ENCODE measurements around the gene C9.

C9 gene

DNA sequence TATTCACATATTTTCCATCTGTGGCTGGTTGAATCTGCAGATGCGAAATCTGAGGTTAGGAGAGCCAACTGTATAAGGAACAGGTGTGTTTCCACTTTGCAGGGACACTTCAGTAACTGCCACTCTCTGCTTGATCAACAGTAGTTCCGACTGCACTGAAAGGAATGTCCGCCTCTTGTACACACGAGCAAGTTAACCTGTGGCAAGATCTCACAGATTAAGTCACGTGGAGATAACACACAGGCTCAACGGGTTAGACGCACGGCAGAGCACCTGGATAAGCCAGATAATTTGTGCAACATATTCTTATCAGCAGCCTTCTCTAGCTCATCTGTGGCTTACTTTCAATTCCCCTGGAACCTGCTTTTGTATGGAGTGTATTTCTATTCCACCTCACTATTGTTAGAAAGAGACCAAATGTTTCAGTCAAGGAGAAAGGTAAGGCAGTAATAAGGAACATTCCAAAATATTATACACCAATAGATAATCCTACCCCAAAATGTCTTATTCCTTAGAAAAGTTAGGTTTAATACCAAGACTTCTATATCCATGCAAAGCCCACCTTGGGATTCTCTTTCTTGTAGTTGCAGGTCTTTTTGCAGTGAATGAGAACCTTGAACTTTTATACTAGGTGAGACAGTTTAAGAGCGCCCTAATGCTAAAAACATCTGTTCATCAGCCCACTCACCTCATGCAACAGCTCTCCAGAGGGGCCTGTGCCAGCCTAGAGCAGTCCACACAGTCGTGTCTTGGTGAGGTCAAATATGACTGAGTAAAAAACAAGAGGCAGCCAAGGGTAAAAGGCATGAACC, 6.5 kb upstream of the C9 start:
- TF ChIP-seq, protein P1, sequence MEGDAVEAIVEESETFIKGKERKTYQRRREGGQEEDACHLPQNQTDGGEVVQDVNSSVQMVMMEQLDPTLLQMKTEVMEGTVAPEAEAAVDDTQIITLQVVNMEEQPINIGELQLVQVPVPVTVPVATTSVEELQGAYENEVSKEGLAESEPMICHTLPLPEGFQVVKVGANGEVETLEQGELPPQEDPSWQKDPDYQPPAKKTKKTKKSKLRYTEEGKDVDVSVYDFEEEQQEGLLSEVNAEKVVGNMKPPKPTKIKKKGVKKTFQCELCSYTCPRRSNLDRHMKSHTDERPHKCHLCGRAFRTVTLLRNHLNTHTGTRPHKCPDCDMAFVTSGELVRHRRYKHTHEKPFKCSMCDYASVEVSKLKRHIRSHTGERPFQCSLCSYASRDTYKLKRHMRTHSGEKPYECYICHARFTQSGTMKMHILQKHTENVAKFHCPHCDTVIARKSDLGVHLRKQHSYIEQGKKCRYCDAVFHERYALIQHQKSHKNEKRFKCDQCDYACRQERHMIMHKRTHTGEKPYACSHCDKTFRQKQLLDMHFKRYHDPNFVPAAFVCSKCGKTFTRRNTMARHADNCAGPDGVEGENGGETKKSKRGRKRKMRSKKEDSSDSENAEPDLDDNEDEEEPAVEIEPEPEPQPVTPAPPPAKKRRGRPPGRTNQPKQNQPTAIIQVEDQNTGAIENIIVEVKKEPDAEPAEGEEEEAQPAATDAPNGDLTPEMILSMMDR (IDR thresholded peaks at IDR 0.05; ENCODE audit: insufficient read depth, low read length, poor library complexity, severe bottlenecking), result no peak
- no peaks in the 10 kb centered on the region; the same call in 1 of the 2 replicates for H3K27me3 ChIP-seq (replicated peaks; ENCODE audit: control insufficient read depth, insufficient read depth, low read length)
- no peak for DNase-seq (ENCODE audit: extremely low read depth, insufficient read length)
- no peaks in the 10 kb centered on the region for H3K36me3 ChIP-seq (ENCODE audit: control insufficient read depth, insufficient read depth, low read length)
- no peak overlapping the region for H3K4me3 ChIP-seq (replicated peaks; ENCODE audit: low read depth, low read length)

DNA sequence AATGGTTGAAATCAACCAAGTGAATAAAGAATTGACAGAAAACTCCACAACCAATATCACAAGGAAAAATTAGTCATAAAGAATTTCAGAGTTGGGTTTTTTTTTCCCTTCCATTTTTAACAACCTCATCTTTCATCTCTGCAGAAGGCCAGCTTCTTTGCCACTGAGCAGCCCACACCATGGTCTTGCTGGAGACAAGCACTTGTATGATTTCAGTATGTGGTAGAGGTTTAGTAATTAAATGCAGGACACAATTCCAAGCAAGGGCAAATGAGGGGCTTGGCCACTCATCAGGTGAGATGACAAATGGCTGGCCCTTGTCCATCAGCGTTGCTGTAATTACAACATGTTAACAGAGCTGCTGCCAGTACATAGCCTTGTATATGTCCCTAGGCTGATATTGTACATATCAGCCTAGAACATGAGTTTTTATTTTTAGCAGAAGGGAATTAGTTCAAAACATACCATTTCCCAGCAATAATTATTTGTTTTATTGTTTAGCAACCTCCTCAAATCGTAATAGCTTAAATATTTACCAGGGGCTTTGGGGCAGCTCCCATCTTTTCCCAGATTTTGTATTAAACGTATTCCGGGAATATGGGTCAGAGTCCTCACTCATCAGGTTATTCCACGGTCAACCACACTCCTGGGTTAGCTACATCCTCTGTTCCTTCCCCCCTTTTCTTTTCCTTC, 5.0 kb upstream of the C9 start:
- H3K27me3 ChIP-seq (replicated peaks; ENCODE audit: control insufficient read depth, insufficient read depth, low read length), result no peaks in the 10 kb centered on the region; the same call in 1 of the 2 replicates
- no peak overlapping the region for H3K4me3 ChIP-seq (replicated peaks; ENCODE audit: low read depth, low read length)
- no peak for DNase-seq (ENCODE audit: extremely low read depth, insufficient read length)

DNA sequence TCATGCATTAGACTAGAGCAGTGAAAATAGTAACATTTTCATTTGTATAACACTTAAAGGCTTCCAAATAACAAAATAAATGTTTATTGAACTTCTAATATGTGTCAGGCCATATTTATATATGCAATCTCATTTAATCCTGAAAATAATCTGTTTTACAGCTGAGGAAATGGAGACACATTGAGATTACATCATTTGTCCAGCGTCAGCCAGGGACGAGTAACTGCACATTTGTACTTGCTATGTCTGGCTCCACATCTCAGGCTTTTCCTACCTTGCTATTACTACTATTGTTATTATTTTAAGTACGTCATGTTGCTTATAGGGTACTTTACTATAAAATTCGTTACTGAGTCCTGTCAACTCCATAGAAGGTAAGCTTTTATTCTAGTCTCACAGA, 3.8 kb upstream of the C9 start:
- H3K36me3 ChIP-seq (ENCODE audit: control insufficient read depth, insufficient read depth, low read length), result no peaks in the 10 kb centered on the region
- TF ChIP-seq, protein P1 (IDR thresholded peaks at IDR 0.05; ENCODE audit: insufficient read depth, low read length, poor library complexity, severe bottlenecking), result no peak
- DNase-seq (ENCODE audit: extremely low read depth, insufficient read length), result no peak
- no peak overlapping the region for H3K4me3 ChIP-seq (replicated peaks; ENCODE audit: low read depth, low read length)
- no peaks in the 10 kb centered on the region; the same call in 1 of the 2 replicates for H3K27me3 ChIP-seq (replicated peaks; ENCODE audit: control insufficient read depth, insufficient read depth, low read length)

More for the DNA sequence above, 5.0 kb upstream of the C9 start:
- TF ChIP-seq, protein P1 (IDR thresholded peaks at IDR 0.05; ENCODE audit: insufficient read depth, low read length, poor library complexity, severe bottlenecking), result no peak
- no peaks in the 10 kb centered on the region for H3K36me3 ChIP-seq (ENCODE audit: control insufficient read depth, insufficient read depth, low read length)

DNA sequence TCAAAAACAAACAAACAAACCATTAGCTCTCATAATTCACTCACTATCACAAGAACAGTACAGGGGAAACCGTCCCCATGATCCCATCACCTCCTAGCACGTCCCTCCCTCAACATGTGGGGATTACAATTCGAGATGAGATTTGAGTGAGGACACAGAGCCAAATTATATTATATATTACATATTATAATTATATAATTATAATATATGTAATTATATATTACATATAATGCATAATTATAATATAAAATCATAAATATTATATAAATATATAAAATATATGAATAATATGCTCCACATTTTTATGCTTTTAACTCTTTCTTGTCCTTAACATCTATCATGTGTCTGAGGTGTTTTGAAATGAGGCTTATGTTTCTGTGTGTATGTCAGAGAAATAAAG, 3.4 kb upstream of the C9 start:
- TF ChIP-seq, protein P1 (IDR thresholded peaks at IDR 0.05; ENCODE audit: insufficient read depth, low read length, poor library complexity, severe bottlenecking), result no peak
- H3K4me3 ChIP-seq (replicated peaks; ENCODE audit: low read depth, low read length), result no peak overlapping the region
- no peaks in the 10 kb centered on the region for H3K36me3 ChIP-seq (ENCODE audit: control insufficient read depth, insufficient read depth, low read length)
- H3K27me3 ChIP-seq (replicated peaks; ENCODE audit: control insufficient read depth, insufficient read depth, low read length), result no peaks in the 10 kb centered on the region; the same call in 1 of the 2 replicates
- no peak for DNase-seq (ENCODE audit: extremely low read depth, insufficient read length)

DNA sequence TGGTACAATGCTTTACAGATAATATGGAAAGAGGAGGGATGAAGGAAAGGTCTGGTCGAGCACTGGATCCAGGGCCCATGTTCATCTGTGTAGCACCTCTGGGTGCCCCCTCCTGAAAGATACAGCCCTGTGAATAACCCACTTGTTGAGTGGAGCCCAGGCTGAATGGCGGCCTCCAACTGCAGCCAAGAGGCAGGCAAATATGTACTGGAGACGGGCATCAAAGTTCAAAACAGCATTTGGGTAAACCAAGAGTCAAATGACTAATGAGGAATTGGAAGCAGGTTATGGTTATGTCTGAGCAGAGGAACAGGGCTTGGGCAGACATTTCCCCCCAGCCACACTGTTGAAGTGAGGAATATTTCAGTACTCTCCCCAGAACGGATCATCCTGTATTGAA, 1.1 kb downstream of the C9 start:
- Histone ChIP-seq H3K36me3 (ENCODE audit: control insufficient read depth, insufficient read depth, low read length) (no peaks in the 10 kb centered on the region), H3K4me3 (replicated peaks; ENCODE audit: low read depth, low read length) (no peak overlapping the region), H3K27me3 (replicated peaks; ENCODE audit: control insufficient read depth, insufficient read depth, low read length) (no peaks in the 10 kb centered on the region)
- no peak for DNase-seq (ENCODE audit: extremely low read depth, insufficient read length)
- TF ChIP-seq, protein P1 (IDR thresholded peaks at IDR 0.05; ENCODE audit: insufficient read depth, low read length, poor library complexity, severe bottlenecking), result no peak

Measured in GM06990 (cell line).